Left lung (tissue), 10 donors: Measurements from ENCODE around the gene ZNHIT1. TPM values are rescaled to one million over a fixed set of nuclear protein-coding genes. Genes with fewer than 3 reads are reported as not detected.
"Not testable (repeated sequence)": the region's sequence is repeated elsewhere in the genome, so short reads cannot be mapped to it uniquely, and the experiment has no call there.

ENCODE experiments used
- ATAC-seq: fragments of 200-7000 bp; cut with Tn5 transposase; one replicate; pipeline ENCODE4 v1.9.1; 2020; ENCODE audit warnings: moderate library complexity
- DNase-seq, 4 donors: peaks; one replicate each; pipeline ENCODE4 v3.0.0-alpha.2; 2013 to 2020
- H3K27ac ChIP-seq, 2 donors: fragments of 200-600 bp; sonication (generic) in 1 of 2; one replicate each; pipeline versions ENCODE4 v1.5.0 to v1.8.0; 2020 to 2021
- H3K27me3 ChIP-seq, 2 donors: fragments of 200-600 bp; sonication (generic) in 1 of 2; one replicate each; pipeline versions ENCODE4 v1.5.0 to v1.8.0; 2020 to 2021
- H3K36me3 ChIP-seq, 2 donors: fragments of 200-600 bp; sonication (generic) in 1 of 2; one replicate each; pipeline versions ENCODE4 v1.5.0 to v1.8.0; 2020 to 2021
- H3K4me1 ChIP-seq, 2 donors: fragments of 200-600 bp; one replicate each; pipeline ENCODE4 v1.8.0; 2021
- H3K4me3 ChIP-seq, 2 donors: fragments of 200-600 bp; sonication (generic) in 1 of 2; one replicate each; pipeline versions ENCODE4 v1.5.0 to v1.8.0; 2020 to 2021; ENCODE audit warnings: mild to moderate bottlenecking in 1 of 2
- H3K9me3 ChIP-seq, 2 donors: fragments of 200-600 bp; sonication (generic) in 1 of 2; one replicate each; pipeline versions ENCODE4 v1.5.0 to v1.8.0; 2020 to 2021
- intact Hi-C, 2 donors: fragments of 100-400 bp; cut with DNase I; formaldehyde crosslinking; loops; one replicate each; pipeline versions ENCODE4 v1.11.2 to v1.14.2; 2022
- polyA plus RNA-seq, 6 donors: library from polyadenylated mRNA; unstranded; fragments of 120-200 nt; gene quantifications; one replicate each; pipeline ENCODE4 v1.2.1, GENCODE V29; 2013; ENCODE audit not compliant: insufficient read length in 6 of 6
- total RNA-seq, 2 donors: library from RNA; stranded (reverse); fragmentation: NEBNext Ultra II Directional; extraction: Animal tissue kit (Norgen Biotek cat#: 25700); gene quantifications; one replicate each; pipeline ENCODE4 v1.2.1, GENCODE V29; 2021
- TF ChIP-seq, protein P1 (sequence below), 2 donors: fragments of 200-600 bp; sonication (generic) in 1 of 2; IDR thresholded peaks; one replicate each; pipeline versions ENCODE4 v1.5.0 to v1.8.0; 2021; ENCODE audit warnings: antibody characterized with exemption in 2 of 2
- donor health status: DM: no; HTN: yes; CAD: no.
- donor health status: DM: no; HTN: no; CAD: no.

The ZNHIT1 gene
- total and polyA plus RNA-seq, 8 donors: 44.9 to 70.5 (median 56.3) TPM

DNA sequence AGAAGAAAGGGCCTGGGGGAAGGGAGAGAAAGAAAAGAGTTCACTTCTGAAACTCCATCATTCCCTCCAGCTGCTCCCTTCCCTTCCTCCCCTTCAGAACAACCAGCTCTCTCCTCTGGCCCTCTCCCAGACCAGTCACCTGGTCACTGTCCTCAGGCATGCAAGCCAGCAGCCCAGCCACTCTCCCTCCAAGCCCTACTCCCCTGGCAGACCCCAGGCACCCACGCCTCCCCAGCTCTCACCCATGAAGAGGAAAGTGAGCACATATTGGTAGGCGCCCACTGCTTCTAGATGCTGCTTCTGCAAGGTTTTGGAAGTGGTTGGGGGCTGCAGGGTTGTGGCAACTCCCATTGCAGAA, 17.5 kb upstream of the ZNHIT1 start:
- peaks cover 0 to 4% of the 10 kb centered on the region in 2 donors for H3K4me1 ChIP-seq
- intact Hi-C loops: no loop called here
- H3K36me3 ChIP-seq: no peaks in the 10 kb centered on the region
- ATAC-seq: no peak
- H3K4me3 ChIP-seq: no peak overlapping the region
- TF ChIP-seq, protein P1, sequence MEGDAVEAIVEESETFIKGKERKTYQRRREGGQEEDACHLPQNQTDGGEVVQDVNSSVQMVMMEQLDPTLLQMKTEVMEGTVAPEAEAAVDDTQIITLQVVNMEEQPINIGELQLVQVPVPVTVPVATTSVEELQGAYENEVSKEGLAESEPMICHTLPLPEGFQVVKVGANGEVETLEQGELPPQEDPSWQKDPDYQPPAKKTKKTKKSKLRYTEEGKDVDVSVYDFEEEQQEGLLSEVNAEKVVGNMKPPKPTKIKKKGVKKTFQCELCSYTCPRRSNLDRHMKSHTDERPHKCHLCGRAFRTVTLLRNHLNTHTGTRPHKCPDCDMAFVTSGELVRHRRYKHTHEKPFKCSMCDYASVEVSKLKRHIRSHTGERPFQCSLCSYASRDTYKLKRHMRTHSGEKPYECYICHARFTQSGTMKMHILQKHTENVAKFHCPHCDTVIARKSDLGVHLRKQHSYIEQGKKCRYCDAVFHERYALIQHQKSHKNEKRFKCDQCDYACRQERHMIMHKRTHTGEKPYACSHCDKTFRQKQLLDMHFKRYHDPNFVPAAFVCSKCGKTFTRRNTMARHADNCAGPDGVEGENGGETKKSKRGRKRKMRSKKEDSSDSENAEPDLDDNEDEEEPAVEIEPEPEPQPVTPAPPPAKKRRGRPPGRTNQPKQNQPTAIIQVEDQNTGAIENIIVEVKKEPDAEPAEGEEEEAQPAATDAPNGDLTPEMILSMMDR (IDR thresholded peaks at IDR 0.05): no peak
- H3K9me3 ChIP-seq: no peaks in the 10 kb centered on the region
- DNase-seq: no peak
- H3K27me3 ChIP-seq: peaks cover 27 to 81% of the 10 kb centered on the region in 2 donors
- H3K27ac ChIP-seq: no peak overlapping the region

DNA sequence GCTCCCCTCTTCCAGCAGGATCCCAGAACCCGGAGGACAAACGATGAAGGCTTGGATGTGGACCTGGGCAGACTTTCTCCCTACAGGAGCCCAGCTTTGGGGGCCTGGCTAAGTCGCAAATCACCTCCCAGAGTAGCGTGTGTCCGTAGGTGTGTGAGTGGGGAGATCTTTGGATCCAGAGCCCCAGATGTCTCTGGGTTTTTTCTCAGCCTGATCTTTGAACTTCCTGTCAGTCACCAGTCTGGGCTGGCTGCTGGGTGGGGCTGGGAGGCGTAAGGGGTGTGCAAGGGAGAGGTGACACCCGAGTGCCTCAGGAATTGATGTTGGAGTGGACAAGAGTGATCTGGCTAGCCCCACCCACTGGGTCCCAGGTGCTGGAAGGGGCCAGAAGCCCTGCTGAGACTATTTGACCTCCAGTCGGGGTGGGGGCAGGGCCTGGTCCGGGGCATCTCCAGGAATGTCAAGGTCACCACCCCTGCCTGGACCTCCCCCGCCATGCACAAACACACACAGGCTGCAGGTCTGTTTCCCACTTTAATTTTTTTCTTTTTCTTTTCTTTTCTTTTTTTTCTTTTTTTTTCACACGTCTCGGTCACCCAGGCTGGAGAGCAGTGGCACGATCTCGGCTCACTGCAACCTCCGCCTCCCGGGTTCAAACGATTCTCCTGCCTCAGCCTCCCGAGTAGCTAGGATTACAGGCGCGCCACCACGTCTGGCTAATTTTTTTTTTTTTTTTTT, 16.9 kb upstream of the ZNHIT1 start, which contains the start of gene MOGAT3:
Gene MOGAT3 (minus strand): TSS at position 175 of the 738 bp plus-strand sequence. CDS start 182 bp downstream, outside the sequence.
- peaks cover 0 to 4% of the 10 kb centered on the region in 2 donors for H3K36me3 ChIP-seq
- no peaks in the 10 kb centered on the region for H3K9me3 ChIP-seq
- peaks cover 27 to 75% of the 10 kb centered on the region in 2 donors for H3K27me3 ChIP-seq
- DNase-seq: no peak
- peaks cover 0 to 4% of the 10 kb centered on the region in 2 donors for H3K4me1 ChIP-seq
- no peak within 1 kb of the TSS for H3K4me3 ChIP-seq
- intact Hi-C loops: no loop called here
- H3K27ac ChIP-seq: no peak within 1 kb of the TSS
- TF ChIP-seq, protein P1 (IDR thresholded peaks at IDR 0.05): no peak
- ATAC-seq: no peak

DNA sequence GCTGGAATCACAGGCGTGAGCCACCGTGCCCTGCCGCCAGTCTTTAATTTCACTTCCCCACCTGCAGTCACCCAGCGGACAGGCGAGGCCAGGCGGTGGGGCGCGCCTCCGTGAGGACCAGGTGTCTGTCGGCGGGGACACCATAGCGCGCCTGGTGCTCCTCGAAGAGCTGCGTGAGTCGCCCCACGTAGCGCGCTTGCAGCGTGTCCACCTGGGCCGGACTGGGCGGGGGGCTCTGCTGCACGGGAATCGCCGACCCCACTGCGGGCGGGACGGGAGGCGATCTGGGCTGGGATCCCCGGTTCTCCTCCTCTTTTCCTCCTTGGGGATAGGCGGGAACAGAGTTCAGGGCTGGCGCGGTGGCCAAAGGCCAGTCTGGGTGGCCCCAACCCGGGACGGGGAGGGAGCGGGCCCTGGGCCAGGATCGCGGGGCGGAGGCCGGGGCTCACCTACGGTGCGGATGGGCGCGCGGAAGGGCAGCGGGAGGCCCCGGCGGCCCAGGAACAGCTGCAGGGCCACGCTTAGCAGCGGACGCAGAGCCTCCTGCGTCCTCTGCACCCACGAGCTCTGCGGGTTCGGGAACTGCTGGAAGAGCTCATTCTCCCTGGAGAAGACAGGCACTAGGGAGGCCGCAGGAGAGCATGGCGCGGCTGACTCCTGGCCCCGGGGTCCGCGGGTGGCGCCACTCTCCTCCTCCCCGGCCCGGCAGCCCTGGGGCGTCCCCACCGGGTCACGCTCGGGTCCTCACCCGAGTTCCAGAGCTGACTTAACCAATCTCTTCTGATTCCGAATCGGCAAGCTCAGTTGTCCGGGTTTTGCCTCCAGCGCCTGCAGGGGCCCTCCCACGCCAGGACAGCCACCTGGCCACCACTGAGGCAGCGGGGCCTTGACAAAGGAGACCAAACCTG, 16.0 kb upstream of the ZNHIT1 start:
- ATAC-seq (peak; percentile 42), DNase-seq (no peak)
- TF ChIP-seq, protein P1 (IDR thresholded peaks at IDR 0.05): no peak
- H3K27me3 ChIP-seq: peaks cover 27 to 66% of the 10 kb centered on the region in 2 donors
- H3K9me3 ChIP-seq: no peaks in the 10 kb centered on the region
- H3K4me1 ChIP-seq: peaks cover 0 to 4% of the 10 kb centered on the region in 2 donors
- intact Hi-C loops: no loop called here
- peaks cover 0 to 14% of the 10 kb centered on the region in 2 donors for H3K36me3 ChIP-seq
- H3K4me3 ChIP-seq: no peak overlapping the region
- no peak overlapping the region for H3K27ac ChIP-seq

DNA sequence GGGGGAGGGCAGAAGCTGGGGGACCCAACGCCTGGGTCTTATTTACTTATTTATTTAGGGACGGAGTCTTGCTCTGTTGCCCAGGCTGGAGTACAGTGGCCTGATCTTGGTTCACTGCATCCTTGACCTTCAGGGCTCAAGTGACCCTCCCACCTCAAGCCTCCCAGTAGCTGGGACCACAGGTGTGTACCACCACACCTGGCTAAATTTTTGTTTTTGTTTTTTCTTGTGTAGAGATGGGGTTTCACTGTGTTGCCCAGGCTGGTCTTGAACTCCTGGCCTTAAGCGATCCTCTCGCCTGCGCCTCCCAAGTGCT, 15.4 kb upstream of the ZNHIT1 start:
- no peak for ATAC-seq
- intact Hi-C loops: no loop called here

DNA sequence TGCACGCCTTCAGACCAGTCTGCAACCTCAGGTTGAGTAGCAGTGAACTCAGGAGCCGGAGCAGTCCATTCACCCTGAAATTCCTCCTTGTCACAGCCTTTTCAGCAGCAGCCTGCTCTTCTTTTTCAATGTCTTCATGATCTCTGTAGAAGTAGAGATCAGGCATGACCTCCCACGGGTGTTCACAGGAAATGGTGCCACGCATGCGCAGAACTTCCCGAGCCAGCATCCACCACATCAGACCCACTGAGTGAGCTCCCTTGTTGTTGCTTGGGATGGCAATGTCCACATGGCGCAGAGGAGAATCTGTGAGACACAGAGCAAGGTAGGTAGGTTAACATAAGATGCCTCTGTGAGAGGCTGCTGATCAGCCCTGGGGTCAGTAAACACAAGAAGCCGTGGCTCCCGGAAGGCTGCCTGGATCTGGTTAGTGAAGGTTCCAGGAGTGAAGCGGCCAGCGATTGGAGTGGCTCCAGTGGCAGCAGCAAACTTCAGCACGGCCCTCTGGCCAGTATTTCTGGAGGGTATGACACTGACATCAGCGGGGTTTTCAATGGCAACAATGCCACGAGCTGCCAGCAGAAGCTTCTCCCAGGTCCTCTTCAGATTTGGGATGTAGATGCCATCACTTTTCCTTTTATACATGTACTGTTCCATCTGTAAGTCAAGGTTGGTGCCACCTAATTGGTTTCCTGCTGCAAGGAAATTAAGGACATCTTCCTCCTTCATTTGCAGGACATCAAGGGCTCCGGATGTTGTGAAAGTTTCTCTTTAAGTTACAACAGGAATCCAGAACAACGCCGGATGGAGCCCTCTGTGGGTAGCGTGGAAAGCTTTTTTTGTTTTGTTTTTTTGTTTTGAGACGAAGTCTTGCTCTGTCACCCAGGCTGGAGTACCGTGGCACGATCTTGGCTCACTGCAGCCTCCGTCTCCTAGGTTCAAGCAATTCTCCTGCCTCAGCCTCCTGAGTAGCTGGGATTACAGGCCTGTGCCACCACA, 13.9 kb upstream of the ZNHIT1 start:
- H3K9me3 ChIP-seq, ATAC-seq, DNase-seq, H3K27ac ChIP-seq, H3K4me1 ChIP-seq, intact Hi-C loops, H3K4me3 ChIP-seq: not testable (repeated sequence)
- peaks cover 0 to 34% of the 10 kb centered on the region in 2 donors for H3K36me3 ChIP-seq
- peaks cover 27 to 50% of the 10 kb centered on the region in 2 donors for H3K27me3 ChIP-seq

More for the DNA sequence above, 15.4 kb upstream of the ZNHIT1 start:
- no peaks in the 10 kb centered on the region for H3K9me3 ChIP-seq
- TF ChIP-seq, protein P1 (IDR thresholded peaks at IDR 0.05): no peak
- peaks cover 0 to 4% of the 10 kb centered on the region in 2 donors for H3K4me1 ChIP-seq
- peaks cover 0 to 20% of the 10 kb centered on the region in 2 donors for H3K36me3 ChIP-seq
- peaks cover 27 to 65% of the 10 kb centered on the region in 2 donors for H3K27me3 ChIP-seq
- H3K27ac ChIP-seq: no peak overlapping the region
- no peak overlapping the region for H3K4me3 ChIP-seq
- no peak for DNase-seq
